HEK293 (cell line): ENCODE results near the gene UBTD1.

Experiments
- CTCF ChIP-seq: fragments of 450-650 bp; formaldehyde crosslinking; IDR thresholded peaks from 2 replicates; pipeline ENCODE4 v1.5.1; 2016; ENCODE audit warnings: missing biosample characterization, missing genetic modification characterization
- ELK4 ChIP-seq: IDR thresholded peaks from 2 replicates; pipeline ENCODE4 v1.6.1; 2011; ENCODE audit warnings: mild to moderate bottlenecking, low read depth, low read length, borderline replicate concordance
- OVOL3 ChIP-seq: fragments of 450-650 bp; formaldehyde crosslinking; IDR thresholded peaks from 2 replicates; pipeline ENCODE4 v1.5.1; 2016; ENCODE audit warnings: missing biosample characterization, missing genetic modification characterization
- ZNF138 ChIP-seq: fragments of 450-650 bp; formaldehyde crosslinking; IDR thresholded peaks from 2 replicates; pipeline ENCODE4 v1.5.1; 2016; ENCODE audit warnings: missing biosample characterization, missing genetic modification characterization, borderline replicate concordance
- ZNF140 ChIP-seq: fragments of 450-650 bp; formaldehyde crosslinking; IDR thresholded peaks from 2 replicates; pipeline ENCODE4 v1.5.1; 2016; ENCODE audit warnings: missing biosample characterization, missing genetic modification characterization
- ZNF362 ChIP-seq: fragments of 450-650 bp; formaldehyde crosslinking; IDR thresholded peaks from 2 replicates; pipeline ENCODE4 v1.5.1; 2016; ENCODE audit warnings: missing biosample characterization, missing genetic modification characterization
- ZSCAN30 ChIP-seq: fragments of 450-650 bp; IDR thresholded peaks from 2 replicates; pipeline ENCODE4 v1.5.1; 2018; ENCODE audit warnings: missing biosample characterization, mild to moderate bottlenecking, missing genetic modification characterization, moderate library complexity
- ZSCAN4 ChIP-seq: fragments of 450-650 bp; formaldehyde crosslinking; IDR thresholded peaks from 2 replicates; pipeline ENCODE4 v1.5.1; 2017; ENCODE audit warnings: missing biosample characterization, missing genetic modification characterization
- TF ChIP-seq, protein P1 (sequence below): fragments of 450-650 bp; formaldehyde crosslinking; IDR thresholded peaks from 2 replicates; pipeline ENCODE4 v1.5.1; 2016; ENCODE audit warnings: missing biosample characterization, missing genetic modification characterization
- TF ChIP-seq, protein P2 (sequence below): fragments of 450-650 bp; formaldehyde crosslinking; conservative IDR thresholded peaks from 2 replicates; pipeline ENCODE4 v1.5.1; 2016; ENCODE audit warnings: low read depth, missing biosample characterization, missing genetic modification characterization

DNA sequence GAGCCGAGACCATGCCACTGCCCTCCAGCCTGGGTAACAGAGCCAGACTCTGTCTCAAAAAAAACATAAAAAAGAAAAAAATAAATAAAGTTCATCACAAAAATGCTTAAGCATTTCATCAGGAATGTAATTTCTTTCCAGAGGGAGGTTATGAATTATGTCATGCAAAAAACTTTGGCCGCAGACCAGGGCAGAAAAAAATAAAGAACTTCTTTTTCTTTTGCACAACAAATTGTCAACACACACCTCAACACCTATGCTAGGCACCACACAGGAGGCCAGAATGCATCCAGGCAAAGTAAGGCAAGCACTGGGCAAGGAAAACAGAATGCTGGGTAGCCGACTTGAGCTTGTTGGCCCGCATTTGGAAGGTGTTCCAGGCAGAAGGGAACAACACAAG, 94.7 kb downstream of the UBTD1 start:
- TF ChIP-seq ZNF362 (no peak), OVOL3 (tag by site-specific recombination) (no peak), ZSCAN4 (tag by site-specific recombination) (no peak), ZSCAN30 (tag by site-specific recombination) (no peak), ZNF140 (tag by site-specific recombination) (no peak), CTCF (tag by site-specific recombination) (no peak), ELK4 (no peak), ZNF138 (no peak)
- TF ChIP-seq, protein P1, sequence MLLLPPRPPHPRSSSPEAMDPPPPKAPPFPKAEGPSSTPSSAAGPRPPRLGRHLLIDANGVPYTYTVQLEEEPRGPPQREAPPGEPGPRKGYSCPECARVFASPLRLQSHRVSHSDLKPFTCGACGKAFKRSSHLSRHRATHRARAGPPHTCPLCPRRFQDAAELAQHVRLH (tag by site-specific recombination), result no peak
- TF ChIP-seq, protein P2, sequence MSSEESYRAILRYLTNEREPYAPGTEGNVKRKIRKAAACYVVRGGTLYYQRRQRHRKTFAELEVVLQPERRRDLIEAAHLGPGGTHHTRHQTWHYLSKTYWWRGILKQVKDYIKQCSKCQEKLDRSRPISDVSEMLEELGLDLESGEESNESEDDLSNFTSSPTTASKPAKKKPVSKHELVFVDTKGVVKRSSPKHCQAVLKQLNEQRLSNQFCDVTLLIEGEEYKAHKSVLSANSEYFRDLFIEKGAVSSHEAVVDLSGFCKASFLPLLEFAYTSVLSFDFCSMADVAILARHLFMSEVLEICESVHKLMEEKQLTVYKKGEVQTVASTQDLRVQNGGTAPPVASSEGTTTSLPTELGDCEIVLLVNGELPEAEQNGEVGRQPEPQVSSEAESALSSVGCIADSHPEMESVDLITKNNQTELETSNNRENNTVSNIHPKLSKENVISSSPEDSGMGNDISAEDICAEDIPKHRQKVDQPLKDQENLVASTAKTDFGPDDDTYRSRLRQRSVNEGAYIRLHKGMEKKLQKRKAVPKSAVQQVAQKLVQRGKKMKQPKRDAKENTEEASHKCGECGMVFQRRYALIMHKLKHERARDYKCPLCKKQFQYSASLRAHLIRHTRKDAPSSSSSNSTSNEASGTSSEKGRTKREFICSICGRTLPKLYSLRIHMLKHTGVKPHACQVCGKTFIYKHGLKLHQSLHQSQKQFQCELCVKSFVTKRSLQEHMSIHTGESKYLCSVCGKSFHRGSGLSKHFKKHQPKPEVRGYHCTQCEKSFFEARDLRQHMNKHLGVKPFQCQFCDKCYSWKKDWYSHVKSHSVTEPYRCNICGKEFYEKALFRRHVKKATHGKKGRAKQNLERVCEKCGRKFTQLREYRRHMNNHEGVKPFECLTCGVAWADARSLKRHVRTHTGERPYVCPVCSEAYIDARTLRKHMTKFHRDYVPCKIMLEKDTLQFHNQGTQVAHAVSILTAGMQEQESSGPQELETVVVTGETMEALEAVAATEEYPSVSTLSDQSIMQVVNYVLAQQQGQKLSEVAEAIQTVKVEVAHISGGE (tag by site-specific recombination), result no peak
